ENCODE measurements around the gene CEACAM4.

Gene CEACAM4

GRCh38 chr19:41617941-41618730 is 8.7 kb downstream of the CEACAM4 start:
- Histone ChIP-seq H3K27ac (peak overlapping the region; percentile 94), H3K4me1 (ENCODE audit: control insufficient read depth in 1 of 2, insufficient read depth in 1 of 2, low read depth in 1 of 2, low read length in 1 of 2) (peaks cover 93 to 98% of the 10 kb centered on the region in 2 experiments), H3K36me3 (peaks cover 90% of the 10 kb centered on the region), H3K27me3 (no peaks in the 10 kb centered on the region), H3K4me3 (ENCODE audit: low read depth in 1 of 2, low read length in 1 of 2) (no peak overlapping the region), H3K9me3 (no peaks in the 10 kb centered on the region)
- TF ChIP-seq CTCF (IDR thresholded peaks at IDR 0.05): no peak

GRCh38 chr19:41616792-41617621 is 9.9 kb downstream of the CEACAM4 start:
- no peaks in the 10 kb centered on the region for H3K9me3 ChIP-seq
- no peak for TF ChIP-seq CTCF (IDR thresholded peaks at IDR 0.05)
- no peak overlapping the region for H3K4me3 ChIP-seq (ENCODE audit: low read depth in 1 of 2, low read length in 1 of 2)
- peaks cover 93 to 98% of the 10 kb centered on the region in 2 experiments for H3K4me1 ChIP-seq (ENCODE audit: control insufficient read depth in 1 of 2, insufficient read depth in 1 of 2, low read depth in 1 of 2, low read length in 1 of 2)
- H3K27ac ChIP-seq: peak overlapping the region; percentile 94
- peaks cover 79% of the 10 kb centered on the region for H3K36me3 ChIP-seq
- H3K27me3 ChIP-seq: no peaks in the 10 kb centered on the region

GRCh38 chr19:41615207-41615606 is 11.7 kb downstream of the CEACAM4 start:
- TF ChIP-seq CTCF (IDR thresholded peaks at IDR 0.05): no peak
- peak overlapping the region; percentile 94 for H3K27ac ChIP-seq
- no peak overlapping the region for H3K4me3 ChIP-seq (ENCODE audit: low read depth in 1 of 2, low read length in 1 of 2)
- H3K9me3 ChIP-seq: no peaks in the 10 kb centered on the region
- H3K27me3 ChIP-seq: no peaks in the 10 kb centered on the region
- H3K36me3 ChIP-seq: peaks cover 62% of the 10 kb centered on the region
- H3K4me1 ChIP-seq (ENCODE audit: control insufficient read depth in 1 of 2, insufficient read depth in 1 of 2, low read depth in 1 of 2, low read length in 1 of 2): peaks cover 84 to 96% of the 10 kb centered on the region in 2 experiments

GRCh38 chr19:41612483-41612882 is 14.4 kb downstream of the CEACAM4 start:
- TF ChIP-seq CTCF (IDR thresholded peaks at IDR 0.05): no peak
- Histone ChIP-seq H3K27ac (peak overlapping the region; percentile 94), H3K4me3 (ENCODE audit: low read depth in 1 of 2, low read length in 1 of 2) (peak overlapping the region in 1 of 2 experiments; percentile 23), H3K4me1 (ENCODE audit: control insufficient read depth in 1 of 2, insufficient read depth in 1 of 2, low read depth in 1 of 2, low read length in 1 of 2) (peaks cover 59 to 75% of the 10 kb centered on the region in 2 experiments), H3K36me3 (peaks cover 35% of the 10 kb centered on the region), H3K27me3 (no peaks in the 10 kb centered on the region), H3K9me3 (no peaks in the 10 kb centered on the region)

GRCh38 chr19:41610789-41611188 is 16.1 kb downstream of the CEACAM4 start:
- peak overlapping the region; percentile 36 for H3K27ac ChIP-seq
- peaks cover 18% of the 10 kb centered on the region for H3K36me3 ChIP-seq
- no peaks in the 10 kb centered on the region for H3K9me3 ChIP-seq
- peaks cover 42 to 59% of the 10 kb centered on the region in 2 experiments for H3K4me1 ChIP-seq (ENCODE audit: control insufficient read depth in 1 of 2, insufficient read depth in 1 of 2, low read depth in 1 of 2, low read length in 1 of 2)
- no peak overlapping the region for H3K4me3 ChIP-seq (ENCODE audit: low read depth in 1 of 2, low read length in 1 of 2)
- TF ChIP-seq CTCF (IDR thresholded peaks at IDR 0.05): no peak
- H3K27me3 ChIP-seq: no peaks in the 10 kb centered on the region
